Right ventricle myocardium superior (tissue), 1 donor: ENCODE data around the gene CRPPA. TPM values are rescaled to one million over a fixed set of nuclear protein-coding genes. Genes with fewer than 3 reads are reported as not detected.

Source experiments
- ATAC-seq: fragments of 200-7000 bp; cut with Tn5 transposase; one replicate; pipeline ENCODE4 v1.9.1; 2020; ENCODE audit warnings: mild to moderate bottlenecking; ENCODE audit not compliant: poor library complexity
- DNase-seq: peaks from one replicate; pipeline ENCODE4 v3.0.0-alpha.2; 2020
- intact Hi-C: fragments of 100-400 bp; cut with DNase I; formaldehyde crosslinking; loops from one replicate; pipeline ENCODE4 v1.11.2; 2022
- total RNA-seq: library from RNA; stranded (reverse); fragmentation: NEBNext Ultra II Directional; extraction: Animal tissue kit (Norgen Biotek cat#: 25700); gene quantifications from one replicate; pipeline ENCODE4 v1.2.1, GENCODE V29; 2021
- donor health status: DM: no; HTN: yes; CAD: no; lungs with severe emphysema.

The CRPPA gene
- total RNA-seq, 1 donor from 2014 or later: 8.7 TPM

- intact Hi-C loops: loop anchor here (5.0 kb wide), 1 partner anchor 132 kb away; no protein-coding TSS in a partner anchor
- DNase-seq: no peak
- no peak for ATAC-seq
Observed at GRCh38 chr7:16430133-16430532, 8.8 kb upstream of the CRPPA start.

- no peak for ATAC-seq
- intact Hi-C loops: no loop called here
Observed at GRCh38 chr7:16428672-16429071, 7.3 kb upstream of the CRPPA start.

DNA sequence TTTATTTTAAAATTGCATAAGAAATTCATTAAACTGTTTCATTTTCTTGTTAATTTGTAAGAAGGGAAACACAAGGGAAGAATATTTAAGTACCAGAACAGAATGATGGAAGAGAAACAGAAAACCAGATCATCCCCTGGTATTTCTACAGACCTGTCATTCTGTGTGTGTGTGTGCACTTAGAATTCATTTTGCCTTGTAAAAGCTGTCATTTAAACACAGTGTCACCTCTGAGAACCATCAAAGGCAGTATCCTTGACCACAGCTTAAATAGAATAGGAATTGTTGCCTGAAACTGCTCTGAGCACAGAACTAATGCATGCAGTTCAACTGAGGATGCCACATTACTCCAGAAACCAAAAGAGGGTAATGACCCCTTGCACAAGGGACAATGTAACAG is 6.8 kb upstream of the CRPPA start:
- ATAC-seq (no peak), DNase-seq (no peak)
- intact Hi-C loops: no loop called here

More at GRCh38 chr7:16428672-16429071, 7.3 kb upstream of the CRPPA start:
- no peak for DNase-seq

DNA sequence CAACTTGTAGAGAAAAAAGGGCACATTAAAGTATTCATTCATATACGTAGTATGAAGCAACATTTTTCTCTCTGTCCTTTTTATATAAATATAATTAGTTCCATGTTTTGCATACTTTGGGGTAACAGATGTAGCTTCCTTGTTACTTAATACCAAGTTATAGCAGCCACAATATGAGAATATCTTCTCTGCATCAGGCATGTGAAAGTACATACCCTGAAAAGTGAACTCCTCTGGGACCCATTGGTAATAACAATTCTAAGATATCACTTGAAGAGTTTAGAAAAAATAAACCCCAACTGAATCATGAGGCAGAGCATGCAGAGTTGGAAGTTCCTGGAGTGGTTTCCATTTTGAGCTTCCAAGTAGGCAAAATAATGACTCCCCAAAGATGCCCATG is 2.4 kb upstream of the CRPPA start:
- ATAC-seq: no peak
- intact Hi-C loops: no loop called here
- no peak for DNase-seq

DNA sequence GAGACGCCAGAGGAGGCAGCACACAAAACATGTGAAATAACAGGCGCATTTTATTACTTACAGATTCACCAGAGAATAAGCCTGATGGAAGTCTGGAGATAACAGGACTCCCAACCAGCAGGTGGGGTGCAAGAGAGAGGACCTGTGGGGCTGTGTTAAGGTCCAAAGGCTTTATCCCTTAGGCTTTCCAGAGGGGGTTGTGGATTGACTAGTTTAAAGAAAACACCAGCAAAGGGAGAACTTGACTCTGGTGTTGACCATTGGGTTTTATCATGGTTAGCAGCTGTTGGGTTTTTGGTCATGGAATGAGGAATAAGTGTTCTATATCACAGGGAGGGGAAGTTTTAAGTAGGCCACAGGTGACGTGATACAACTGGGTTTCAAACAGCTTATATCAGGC is 1.6 kb upstream of the CRPPA start:
- ATAC-seq: no peak

DNA sequence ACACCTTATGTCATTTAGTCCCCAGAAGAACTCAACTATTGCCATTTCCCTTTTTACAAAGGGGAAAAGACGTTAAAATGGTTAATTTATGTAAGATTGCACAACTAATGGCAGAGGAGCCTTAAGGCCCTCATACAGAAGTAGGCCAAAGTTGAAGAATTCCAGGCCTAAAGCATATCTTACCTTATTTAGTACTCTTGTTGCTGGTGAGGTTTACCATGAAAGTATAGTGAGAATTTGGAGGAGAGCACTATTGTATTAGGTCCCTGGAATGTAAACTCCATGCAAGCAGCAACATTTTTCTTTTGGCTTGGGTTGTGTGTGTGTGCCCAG is 731 bp upstream of the CRPPA start:
- ATAC-seq (no peak), DNase-seq (no peak)
- intact Hi-C loops: no loop called here

More for the DNA sequence above, 1.6 kb upstream of the CRPPA start:
- intact Hi-C loops: no loop called here
- no peak for DNase-seq

DNA sequence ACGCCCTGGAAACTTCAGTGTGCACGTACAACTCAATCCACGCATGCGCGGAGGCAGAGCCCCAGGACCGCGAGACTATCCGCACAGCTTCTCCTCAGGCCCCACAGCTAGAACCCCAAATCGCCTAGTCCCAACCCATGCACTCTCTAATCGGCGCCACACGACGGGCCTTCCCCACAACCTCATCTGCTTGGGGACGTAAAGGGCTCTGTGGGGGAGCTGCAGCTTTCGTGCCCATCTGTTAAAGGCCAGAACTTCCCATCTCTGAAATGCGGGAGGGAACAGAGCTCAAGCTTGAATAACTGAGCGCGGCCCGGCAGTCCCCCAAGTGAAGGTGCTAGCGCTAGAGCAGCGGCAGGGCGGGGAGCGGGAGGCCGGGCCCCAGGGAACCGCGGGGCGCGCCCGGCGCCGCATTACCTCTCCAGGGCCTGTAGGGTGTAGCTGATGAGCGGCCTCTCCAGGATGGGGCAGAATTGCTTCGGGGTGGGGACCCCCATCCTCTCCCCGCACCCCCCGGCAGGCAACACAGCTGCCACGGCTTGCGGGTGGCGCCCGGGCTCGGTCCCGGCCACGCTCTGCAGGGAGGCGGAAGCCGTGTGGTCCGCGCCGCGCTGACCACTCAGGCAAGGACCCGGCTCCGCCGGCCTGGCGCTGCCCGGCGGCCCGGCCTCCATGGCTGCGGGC is 547 bp downstream of the CRPPA start:
- intact Hi-C loops: no loop called here
- peak; percentile 95 for ATAC-seq
- DNase-seq: peak; percentile 91

DNA sequence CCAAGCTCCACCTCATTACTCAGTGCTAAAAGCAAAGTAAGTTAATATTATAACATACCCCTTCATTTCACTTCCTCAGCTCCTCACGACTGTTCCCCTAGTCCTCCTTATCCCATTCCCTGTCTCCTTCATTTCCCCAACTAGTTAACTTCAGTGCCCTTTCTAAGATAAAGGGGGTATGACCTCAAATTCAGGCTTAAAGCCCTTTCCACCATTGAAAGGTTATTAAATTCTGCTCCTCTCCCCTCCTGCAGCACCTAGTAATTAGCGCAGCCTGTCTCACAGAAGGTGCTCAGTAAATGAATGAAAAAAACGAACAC is 1.0 kb downstream of the CRPPA start:
- DNase-seq (no peak), ATAC-seq (no peak)
- intact Hi-C loops: no loop called here

DNA sequence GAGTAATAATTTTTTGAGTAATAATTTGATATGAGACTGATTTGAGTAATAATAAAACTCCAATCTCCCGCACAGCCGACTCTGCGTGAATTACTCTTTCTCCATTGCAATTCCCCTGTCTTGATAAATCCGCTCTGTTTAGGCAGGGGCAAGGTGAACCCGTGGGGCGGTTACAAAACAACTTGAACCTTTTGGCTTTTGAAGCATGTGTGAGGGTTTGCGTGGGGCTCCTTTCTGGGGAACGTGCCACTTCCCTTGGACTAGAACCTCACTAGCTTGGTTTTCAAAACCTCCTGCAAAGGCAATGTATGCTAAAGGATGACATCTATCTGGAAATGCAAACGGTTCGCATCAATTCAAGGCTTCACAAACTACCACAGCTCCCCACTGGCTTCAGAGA is 1.5 kb downstream of the CRPPA start:
- ATAC-seq: no peak
- no peak for DNase-seq
- intact Hi-C loops: no loop called here

GRCh38 chr7:16419126-16419525 is 2.2 kb downstream of the CRPPA start:
- DNase-seq: no peak
- intact Hi-C loops: no loop called here
- no peak for ATAC-seq

- intact Hi-C loops: no loop called here
- DNase-seq: no peak
- ATAC-seq: no peak
Observed at GRCh38 chr7:16417906-16418305, 3.4 kb downstream of the CRPPA start.

DNA sequence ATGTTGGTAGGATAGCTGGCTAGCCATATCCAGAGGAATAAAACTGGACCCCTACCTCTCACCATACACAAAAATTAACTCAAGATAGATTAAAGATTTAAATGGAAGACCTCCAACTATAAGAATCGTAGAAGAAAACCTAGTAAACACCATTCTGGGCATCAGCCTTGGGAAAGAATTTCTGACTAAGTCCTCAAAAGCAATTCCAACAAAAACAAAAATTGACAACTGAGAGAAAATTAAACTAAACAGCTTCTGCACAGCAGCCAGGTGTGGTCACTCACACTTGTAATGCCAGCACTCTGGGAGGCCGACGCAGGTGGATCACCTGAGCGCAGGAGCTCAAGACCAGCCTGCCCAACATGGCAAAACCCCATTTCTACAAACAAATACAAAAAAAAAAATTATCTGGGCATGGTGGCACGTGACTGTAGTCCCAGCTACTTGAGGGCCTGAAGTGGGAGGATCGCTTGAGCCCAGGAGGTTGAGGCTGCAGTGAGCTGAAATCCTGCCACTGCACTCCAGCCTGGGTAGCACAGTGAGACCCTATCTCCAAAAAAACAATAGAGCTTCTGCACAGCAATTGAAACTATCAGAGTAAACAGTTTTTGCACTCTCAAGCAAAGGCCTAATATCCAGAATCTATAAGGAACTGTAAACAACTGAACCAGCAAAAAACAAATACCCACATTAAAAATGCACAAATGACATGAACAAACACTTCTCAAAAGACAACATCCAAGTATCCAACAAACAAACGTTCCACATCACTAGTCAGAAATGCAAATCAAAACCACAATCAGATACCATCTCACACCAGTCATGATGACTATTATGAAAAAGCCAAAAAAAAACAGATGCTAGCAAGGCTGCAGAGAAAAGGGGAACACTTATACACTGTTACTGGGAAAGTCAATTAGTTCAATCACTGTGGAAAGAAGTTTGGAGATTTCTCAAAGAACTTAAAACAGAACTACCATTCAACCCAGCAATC is 4.8 kb downstream of the CRPPA start:
- ATAC-seq: no peak
- intact Hi-C loops: no loop called here
- DNase-seq: no peak

- ATAC-seq: peak; percentile 91
- intact Hi-C loops: no loop called here
- peak; percentile 49 for DNase-seq
Observed at GRCh38 chr7:16412274-16413254, 8.8 kb downstream of the CRPPA start.

DNA sequence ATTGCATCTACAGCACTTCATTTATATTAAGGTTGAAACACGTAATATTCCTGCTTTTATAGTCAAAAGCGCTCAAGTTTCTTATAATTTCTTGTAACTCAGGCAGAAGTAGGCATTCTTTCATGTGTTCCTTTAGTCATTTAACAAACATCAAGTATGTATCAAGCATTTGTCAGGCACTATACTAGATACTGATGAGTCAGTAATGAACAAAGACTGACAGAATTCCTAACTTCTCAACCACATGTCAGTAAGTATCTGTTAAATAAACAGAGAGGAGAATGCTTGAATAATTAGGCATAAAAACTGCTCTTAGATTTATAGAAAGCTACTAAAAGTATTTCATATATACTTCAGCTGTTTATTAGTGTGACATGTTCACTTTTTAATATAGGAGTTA is 9.9 kb downstream of the CRPPA start:
- intact Hi-C loops: no loop called here
- DNase-seq (no peak), ATAC-seq (no peak)

GRCh38 chr7:16409777-16410176 is 11.6 kb downstream of the CRPPA start:
- no peak for ATAC-seq
- no peak for DNase-seq
- intact Hi-C loops: no loop called here

GRCh38 chr7:16404636-16405035 is 16.7 kb downstream of the CRPPA start:
- no peak for DNase-seq
- intact Hi-C loops: no loop called here
- no peak for ATAC-seq

- intact Hi-C loops: no loop called here
- ATAC-seq (no peak), DNase-seq (no peak)
Observed at GRCh38 chr7:16403475-16403874, 17.9 kb downstream of the CRPPA start.

- DNase-seq: no peak
- ATAC-seq: no peak
- intact Hi-C loops: no loop called here
Observed at GRCh38 chr7:16402940-16403339, 18.4 kb downstream of the CRPPA start.

DNA sequence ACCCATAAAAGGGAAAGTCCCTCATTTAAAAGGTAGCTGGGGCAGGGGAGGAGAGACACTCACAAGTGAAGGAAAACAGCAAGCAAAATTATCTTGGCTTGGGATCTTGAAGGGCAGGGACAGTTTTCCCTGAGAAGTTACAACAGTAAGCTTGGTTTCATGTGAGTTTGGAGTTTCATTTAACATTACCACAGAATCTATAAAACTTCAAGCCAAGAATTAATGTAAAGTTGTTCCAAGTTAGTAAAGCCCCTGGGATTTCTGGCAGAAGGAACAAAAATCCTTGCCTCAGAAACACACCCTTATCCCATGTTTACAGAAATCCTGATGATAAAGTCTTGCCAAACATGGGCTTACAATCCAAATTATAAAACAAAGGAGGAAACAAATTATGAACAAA is 19.2 kb downstream of the CRPPA start:
- ATAC-seq: peak; percentile 55
- no peak for DNase-seq
- intact Hi-C loops: no loop called here
